Measurements from ENCODE around the gene POTEM. TPM values are rescaled to one million over a fixed set of nuclear protein-coding genes. Genes with fewer than 3 reads are reported as not detected.
"Not testable (repeated sequence)": the region's sequence is repeated elsewhere in the genome, so short reads cannot be mapped to it uniquely, and the experiment has no call there.

POTEM gene
- total RNA-seq, 2 donors from 2014 or later, result not detected

- intact Hi-C loops (cut with DNase I); DNase-seq; ATAC-seq: not testable (repeated sequence)
These were observed 59.6 kb downstream of the POTEM start for GRCh38 chr14:19026649-19027351.

GRCh38 chr14:19027895-19028294, 60.7 kb downstream of the POTEM start:
- intact Hi-C loops (cut with DNase I); ATAC-seq: not testable (repeated sequence)
- DNase-seq, result peak; percentile 7

GRCh38 chr14:19036811-19037382, 69.7 kb downstream of the POTEM start:
- ATAC-seq; DNase-seq; intact Hi-C loops (cut with DNase I): not testable (repeated sequence)

GRCh38 chr14:19038060-19038664, 70.9 kb downstream of the POTEM start:
- ATAC-seq, result not testable (repeated sequence)

GRCh38 chr14:19038785-19039184, 71.6 kb downstream of the POTEM start:
- ATAC-seq; intact Hi-C loops (cut with DNase I); DNase-seq: not testable (repeated sequence)

More at GRCh38 chr14:19038060-19038664, 70.9 kb downstream of the POTEM start:
- intact Hi-C loops (cut with DNase I), result not testable (repeated sequence)
- DNase-seq, result peak; percentile 3

GRCh38 chr14:19043384-19043783, 76.2 kb downstream of the POTEM start:
- DNase-seq; ATAC-seq; intact Hi-C loops (cut with DNase I): not testable (repeated sequence)

Data from left cardiac atrium (tissue), 4 donors.